ENCODE data around the gene C1orf35. TPM values are rescaled to one million over a fixed set of nuclear protein-coding genes. Genes with fewer than 3 reads are reported as not detected.

C1orf35 gene
- total and polyA plus RNA-seq, 2 of the 8 experiments (the other 6 are each of a cell fraction or from before 2014, with no cell fraction given) = 18.6 to 19.9 TPM

GRCh38 chr1:228082214-228082917, 20.8 kb downstream of the C1orf35 start, which contains the start of gene ARF1 (continued):
- TF ChIP-seq, protein P1, sequence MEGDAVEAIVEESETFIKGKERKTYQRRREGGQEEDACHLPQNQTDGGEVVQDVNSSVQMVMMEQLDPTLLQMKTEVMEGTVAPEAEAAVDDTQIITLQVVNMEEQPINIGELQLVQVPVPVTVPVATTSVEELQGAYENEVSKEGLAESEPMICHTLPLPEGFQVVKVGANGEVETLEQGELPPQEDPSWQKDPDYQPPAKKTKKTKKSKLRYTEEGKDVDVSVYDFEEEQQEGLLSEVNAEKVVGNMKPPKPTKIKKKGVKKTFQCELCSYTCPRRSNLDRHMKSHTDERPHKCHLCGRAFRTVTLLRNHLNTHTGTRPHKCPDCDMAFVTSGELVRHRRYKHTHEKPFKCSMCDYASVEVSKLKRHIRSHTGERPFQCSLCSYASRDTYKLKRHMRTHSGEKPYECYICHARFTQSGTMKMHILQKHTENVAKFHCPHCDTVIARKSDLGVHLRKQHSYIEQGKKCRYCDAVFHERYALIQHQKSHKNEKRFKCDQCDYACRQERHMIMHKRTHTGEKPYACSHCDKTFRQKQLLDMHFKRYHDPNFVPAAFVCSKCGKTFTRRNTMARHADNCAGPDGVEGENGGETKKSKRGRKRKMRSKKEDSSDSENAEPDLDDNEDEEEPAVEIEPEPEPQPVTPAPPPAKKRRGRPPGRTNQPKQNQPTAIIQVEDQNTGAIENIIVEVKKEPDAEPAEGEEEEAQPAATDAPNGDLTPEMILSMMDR (IDR thresholded peaks at IDR 0.05; ENCODE audit: control extremely low read depth in 1 of 3, insufficient read depth in 1 of 3, low read depth in 1 of 3, low read length in 3 of 3) = no peak
- no peak for TF ChIP-seq HDAC6 (IDR thresholded peaks at IDR 0.05; ENCODE audit: low read depth, low read length)
- TF ChIP-seq RFX5 (IDR thresholded peaks at IDR 0.05; ENCODE audit: borderline replicate concordance, low read depth, low read length) = no peak
- TF ChIP-seq KDM4A (IDR thresholded peaks at IDR 0.05; ENCODE audit: low read depth, low read length, severe bottlenecking) = peak; percentile 98
- no peak for TF ChIP-seq RXRA (IDR thresholded peaks at IDR 0.05; ENCODE audit: insufficient read depth, low read depth, low read length)
- no peak; a peak in 1 of 4 replicates for TF ChIP-seq SIN3A (conservative IDR thresholded peaks at IDR 0.05 in 1 of 2, IDR thresholded peaks at IDR 0.05 in 1 of 2; ENCODE audit: low read depth in 1 of 2, low read length in 2 of 2)
- no peak for TF ChIP-seq MAFK (IDR thresholded peaks at IDR 0.05; ENCODE audit: low read depth, low read length)
- peak; percentile 73 for TF ChIP-seq NRF1 (IDR thresholded peaks at IDR 0.05; ENCODE audit: low read depth, low read length)
- no peak for TF ChIP-seq POU5F1 (IDR thresholded peaks at IDR 0.05; ENCODE audit: low read depth, low read length)
- peak; percentile 92 for TF ChIP-seq KDM1A (IDR thresholded peaks at IDR 0.05; ENCODE audit: borderline replicate concordance, low read length)
- no peak for TF ChIP-seq NANOG (IDR thresholded peaks at IDR 0.05; ENCODE audit: insufficient read depth, low read depth, low read length, poor library complexity, severe bottlenecking)
- TF ChIP-seq SIRT6 (IDR thresholded peaks at IDR 0.05; ENCODE audit: low read length) = no peak
- TF ChIP-seq SP2 (IDR thresholded peaks at IDR 0.05; ENCODE audit: low read length) = no peak
- TF ChIP-seq CREB1 (IDR thresholded peaks at IDR 0.05) = peak; percentile 91
- TF ChIP-seq RAD21 (IDR thresholded peaks at IDR 0.05 in 1 of 2, conservative IDR thresholded peaks at IDR 0.05 in 1 of 2; ENCODE audit: low read depth in 2 of 2, low read length in 2 of 2) = no peak
- TF ChIP-seq SIX5 (IDR thresholded peaks at IDR 0.05; ENCODE audit: low read depth, low read length) = no peak
- no peak for TF ChIP-seq ATF3 (IDR thresholded peaks at IDR 0.05; ENCODE audit: insufficient read depth, low read depth, low read length)
- TF ChIP-seq CEBPB (IDR thresholded peaks at IDR 0.05; ENCODE audit: low read depth, low read length) = no peak
- TF ChIP-seq EZH2 (IDR thresholded peaks at IDR 0.05; ENCODE audit: low read depth, low read length, severe bottlenecking) = no peak
- TF ChIP-seq, protein P2, sequence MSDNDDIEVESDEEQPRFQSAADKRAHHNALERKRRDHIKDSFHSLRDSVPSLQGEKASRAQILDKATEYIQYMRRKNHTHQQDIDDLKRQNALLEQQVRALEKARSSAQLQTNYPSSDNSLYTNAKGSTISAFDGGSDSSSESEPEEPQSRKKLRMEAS (IDR thresholded peaks at IDR 0.05) = peak; percentile 76; the same call in 1 of the 2 replicates
- no peak for TF ChIP-seq GABPA (IDR thresholded peaks at IDR 0.05; ENCODE audit: borderline replicate concordance, insufficient read depth, low read length)
